ENCODE data around the gene EEFSEC.

DNA sequence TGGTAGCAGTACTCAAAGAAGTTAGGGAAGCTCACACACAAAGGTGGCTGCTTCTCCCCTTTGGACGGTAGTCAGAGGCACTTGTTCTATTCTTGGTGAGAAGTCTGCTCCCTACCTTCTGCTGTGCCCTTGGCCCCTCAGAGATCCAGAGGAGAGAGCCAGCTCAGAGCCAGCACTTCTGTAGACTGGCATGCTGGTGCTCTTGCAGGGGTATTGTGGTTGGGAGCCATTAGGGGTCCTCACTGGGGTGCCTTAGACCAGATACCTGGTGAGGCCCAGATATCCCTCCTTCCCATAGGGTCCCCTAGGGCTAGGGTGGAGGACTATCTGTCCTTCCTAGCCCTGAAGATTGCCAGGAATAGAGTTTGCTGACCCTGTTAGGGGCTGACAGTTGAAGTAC is 140.6 kb downstream of the EEFSEC start:
- TF ChIP-seq EZH2 (IDR thresholded peaks at IDR 0.05; ENCODE audit: low read length, unreplicated experiment), result no peak
- TF ChIP-seq, protein P1, sequence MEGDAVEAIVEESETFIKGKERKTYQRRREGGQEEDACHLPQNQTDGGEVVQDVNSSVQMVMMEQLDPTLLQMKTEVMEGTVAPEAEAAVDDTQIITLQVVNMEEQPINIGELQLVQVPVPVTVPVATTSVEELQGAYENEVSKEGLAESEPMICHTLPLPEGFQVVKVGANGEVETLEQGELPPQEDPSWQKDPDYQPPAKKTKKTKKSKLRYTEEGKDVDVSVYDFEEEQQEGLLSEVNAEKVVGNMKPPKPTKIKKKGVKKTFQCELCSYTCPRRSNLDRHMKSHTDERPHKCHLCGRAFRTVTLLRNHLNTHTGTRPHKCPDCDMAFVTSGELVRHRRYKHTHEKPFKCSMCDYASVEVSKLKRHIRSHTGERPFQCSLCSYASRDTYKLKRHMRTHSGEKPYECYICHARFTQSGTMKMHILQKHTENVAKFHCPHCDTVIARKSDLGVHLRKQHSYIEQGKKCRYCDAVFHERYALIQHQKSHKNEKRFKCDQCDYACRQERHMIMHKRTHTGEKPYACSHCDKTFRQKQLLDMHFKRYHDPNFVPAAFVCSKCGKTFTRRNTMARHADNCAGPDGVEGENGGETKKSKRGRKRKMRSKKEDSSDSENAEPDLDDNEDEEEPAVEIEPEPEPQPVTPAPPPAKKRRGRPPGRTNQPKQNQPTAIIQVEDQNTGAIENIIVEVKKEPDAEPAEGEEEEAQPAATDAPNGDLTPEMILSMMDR (conservative IDR thresholded peaks at IDR 0.05; ENCODE audit: low read depth, low read length), result no peak
- TF ChIP-seq EZH2phosphoT487 (IDR thresholded peaks at IDR 0.05; ENCODE audit: borderline replicate concordance, low read length), result no peak

Measured in PC-3 (cell line).